T-cell (primary cell): ENCODE results near the gene CDH18. TPM values are rescaled to one million over a fixed set of nuclear protein-coding genes. Genes with fewer than 3 reads are reported as not detected.

Source experiments
- ATAC-seq, 4 experiments: fragments of 200-7000 bp in 3 of 4; fragments of 150-1000 bp in 1 of 4; cut with Tn5 transposase; replicated peaks in 1 of 4; 1 replicate in 3 of 4; 2 replicates in 1 of 4; pipeline ENCODE4 v1.10.0; 2021; ENCODE audit warnings: moderate library complexity in 3 of 4, mild to moderate bottlenecking in 2 of 4, moderate number of reproducible peaks in 1 of 4
- CTCF ChIA-PET, 2 donors: fragments of 300-600 bp; sonication (Branson Sonifier 250); formaldehyde crosslinking; loops; one replicate each; lab custom pipeline; 2022; ENCODE audit warnings: antibody characterized with exemption in 2 of 2; lab: Charles Lee
- POLR2A ChIA-PET, 2 donors: fragments of 300-600 bp; sonication (Branson Sonifier 250); formaldehyde crosslinking; loops; one replicate each; lab custom pipeline; 2022; ENCODE audit warnings: antibody characterized with exemption in 2 of 2; lab: Charles Lee
- DNase-seq, 35 experiments: peaks; one replicate each; pipeline versions ENCODE4 v3.0.0 to v3.0.0-alpha.2; 2013 to 2023
- H3K27ac ChIP-seq: one replicate; pipeline ENCODE4 v1.5.1; 2013; ENCODE audit warnings: low read length
- H3K27me3 ChIP-seq, 2 experiments: replicated peaks in 1 of 2; 1 replicate in 1 of 2; 2 replicates in 1 of 2; pipeline versions ENCODE4 v1.6.1 to v1.7.0; 2013; ENCODE audit warnings: low read length in 1 of 2, mixed read lengths in 1 of 2; ENCODE audit not compliant: control insufficient read depth in 2 of 2, insufficient read depth in 2 of 2; ENCODE audit errors: extremely low read depth in 1 of 2
- H3K36me3 ChIP-seq, 2 donors: 1 replicate in 1 of 2; 2 replicates in 1 of 2; pipeline versions ENCODE4 v1.6.1 to v1.7.0; 2013; ENCODE audit warnings: low read length in 1 of 2; ENCODE audit not compliant: control insufficient read depth in 2 of 2, insufficient read depth in 1 of 2; ENCODE audit errors: extremely low read depth in 1 of 2
- H3K4me1 ChIP-seq, 2 experiments: 1 replicate in 1 of 2; 2 replicates in 1 of 2; pipeline versions ENCODE4 v1.6.1 to v1.7.0; 2013; ENCODE audit warnings: low read length in 2 of 2, mixed read lengths in 1 of 2; ENCODE audit not compliant: insufficient read depth in 2 of 2, control insufficient read depth in 1 of 2; ENCODE audit errors: extremely low read depth in 1 of 2
- H3K4me3 ChIP-seq, 2 donors: 1 replicate in 1 of 2; 2 replicates in 1 of 2; pipeline versions ENCODE4 v1.5.1 to v1.7.0; 2013; ENCODE audit warnings: mild to moderate bottlenecking in 2 of 2, low read length in 1 of 2, moderate library complexity in 1 of 2; ENCODE audit not compliant: control insufficient read depth in 1 of 2; ENCODE audit errors: extremely low read depth in 1 of 2
- H3K9me3 ChIP-seq: 2 replicates; pipeline ENCODE4 v1.7.0; 2013
- H3K27ac Mint-ChIP-seq, 2 donors: one replicate each; pipeline ENCODE4 v1.8.0; 2020 to 2021; ENCODE audit warnings: mild to moderate bottlenecking in 2 of 2, mixed read lengths in 2 of 2
- H3K27me3 Mint-ChIP-seq, 2 donors: one replicate each; pipeline ENCODE4 v1.8.0; 2021 to 2022; ENCODE audit warnings: mixed read lengths in 2 of 2
- H3K36me3 Mint-ChIP-seq: one replicate; pipeline ENCODE4 v1.8.0; 2021; ENCODE audit warnings: mixed read lengths
- H3K4me1 Mint-ChIP-seq, 3 donors: one replicate each; pipeline ENCODE4 v1.8.0; 2020 to 2022; ENCODE audit warnings: mixed read lengths in 3 of 3, mild to moderate bottlenecking in 1 of 3
- H3K4me3 Mint-ChIP-seq, 3 donors: one replicate each; pipeline ENCODE4 v1.8.0; 2020 to 2022; ENCODE audit warnings: mild to moderate bottlenecking in 3 of 3, mixed read lengths in 3 of 3, moderate library complexity in 3 of 3
- H3K9me3 Mint-ChIP-seq, 3 donors: one replicate each; pipeline ENCODE4 v1.8.0; 2020 to 2022; ENCODE audit warnings: mixed read lengths in 3 of 3
- WGBS: methylation state at CpG from one replicate; pipeline ENCODE4 v1.1.5; 2013; ENCODE audit warnings: missing lambda C conversion rate; ENCODE audit not compliant: insufficient coverage; 5-methylcytosine and 5-hydroxymethylcytosine counted together
- total RNA-seq, 35 experiments: library from RNA in 6 of 35; stranded (reverse) in 6 of 35; fragments of 120-200 nt in 1 of 35; gene quantifications; one replicate each; pipeline versions ENCODE4 v1.2.1 to v1.2.4 and lab custom pipeline; 2013 to 2026

Gene CDH18
- total RNA-seq, 5 donors from 2014 or later (not counting 1 experiment from before 2014, with no cell fraction given) = not detected

DNA sequence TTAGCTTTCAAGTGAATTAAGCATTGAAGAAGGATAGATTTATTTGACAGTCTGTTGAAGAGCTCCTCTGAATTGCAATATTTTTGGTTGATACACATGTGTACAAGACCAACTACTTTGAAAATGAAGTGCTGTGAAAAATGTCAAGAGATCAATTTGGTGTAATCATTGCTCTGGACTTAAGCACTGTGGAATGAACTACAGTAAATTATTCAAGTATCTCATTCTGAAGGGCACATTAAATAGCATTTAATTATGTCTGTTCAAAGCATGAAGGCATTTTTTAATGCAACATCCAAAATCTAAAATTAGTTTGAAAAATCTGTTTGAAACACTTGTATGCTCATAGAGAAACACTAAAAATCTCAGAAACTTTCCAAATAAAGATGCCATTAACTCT, 107.5 kb downstream of the CDH18 start:
- Histone ChIP-seq H3K27ac (no peak overlapping the region), H3K36me3 (no peaks in the 10 kb centered on the region), H3K4me1 (no peaks in the 10 kb centered on the region), H3K27me3 (no peaks in the 10 kb centered on the region), H3K4me3 (no peak overlapping the region), H3K9me3 (no peaks in the 10 kb centered on the region)
- Mint-ChIP-seq H3K27ac (no peak overlapping the region), H3K4me3 (no peak overlapping the region), H3K9me3 (peaks cover 0 to 20% (median 16%) of the 10 kb centered on the region in 3 donors), H3K4me1 (no peaks in the 10 kb centered on the region), H3K36me3 (no peaks in the 10 kb centered on the region), H3K27me3 (no peaks in the 10 kb centered on the region)
- ChIA-PET CTCF (no interaction called here), POLR2A (no interaction called here)
- ATAC-seq = no peak
- DNase-seq = no peak

DNA sequence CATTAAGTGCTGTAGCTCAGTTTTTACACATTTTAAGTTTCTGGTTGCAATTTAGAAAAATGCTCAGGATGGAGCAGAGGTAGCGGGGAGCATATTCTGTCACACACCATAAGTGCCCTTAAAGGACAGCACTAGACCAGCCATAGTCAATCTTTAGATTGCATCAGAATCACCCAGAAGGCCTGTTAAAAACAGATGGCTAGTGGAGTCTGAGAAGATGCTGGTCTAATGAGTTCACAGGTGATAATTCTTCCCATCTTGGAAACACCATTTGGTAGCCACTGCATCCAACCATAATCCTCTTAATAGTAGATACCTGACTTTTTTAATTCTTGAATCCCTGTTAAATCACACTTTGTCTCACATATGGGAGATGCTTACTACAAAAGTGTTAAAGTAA, 113.2 kb downstream of the CDH18 start:
- Histone ChIP-seq H3K36me3 (no peaks in the 10 kb centered on the region), H3K27me3 (no peaks in the 10 kb centered on the region), H3K4me3 (no peak overlapping the region), H3K9me3 (no peaks in the 10 kb centered on the region), H3K27ac (no peak overlapping the region), H3K4me1 (no peaks in the 10 kb centered on the region)
- ATAC-seq = no peak
- WGBS = no CpG with 5 or more reads among the region's 1 CpG
- ChIA-PET CTCF (no interaction called here), POLR2A (no interaction called here)
- Mint-ChIP-seq H3K9me3 (peaks cover 6 to 22% (median 22%) of the 10 kb centered on the region in 3 donors), H3K36me3 (no peaks in the 10 kb centered on the region), H3K4me1 (no peaks in the 10 kb centered on the region), H3K4me3 (no peak overlapping the region), H3K27me3 (no peaks in the 10 kb centered on the region), H3K27ac (no peak overlapping the region)
- DNase-seq = no peak

DNA sequence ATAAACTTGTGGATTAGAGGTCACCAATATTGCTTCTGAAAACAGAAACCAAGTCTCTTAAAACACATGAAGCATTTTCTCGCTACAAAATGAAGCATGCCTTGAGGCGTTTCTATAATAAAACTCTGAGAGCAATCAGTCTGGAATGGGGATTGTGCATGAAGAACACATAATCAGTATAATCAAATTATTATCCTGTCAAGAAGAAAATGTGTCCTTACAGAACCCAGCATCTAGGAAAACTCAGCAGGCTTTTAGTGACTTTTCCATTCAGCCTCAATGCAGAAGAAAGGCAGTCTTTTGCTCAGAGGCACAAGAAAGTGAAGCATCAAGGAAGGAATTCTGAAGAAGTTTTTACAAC, 121.9 kb downstream of the CDH18 start:
- CTCF ChIA-PET = no interaction called here
- H3K4me1 Mint-ChIP-seq = no peaks in the 10 kb centered on the region
- POLR2A ChIA-PET = no interaction called here
- no peaks in the 10 kb centered on the region for H3K4me1 ChIP-seq
- H3K27me3 Mint-ChIP-seq = no peaks in the 10 kb centered on the region
- DNase-seq (no peak), ATAC-seq (no peak)
- H3K9me3 Mint-ChIP-seq = peaks cover 15 to 28% (median 23%) of the 10 kb centered on the region in 3 donors
- H3K27ac Mint-ChIP-seq = no peak overlapping the region
- H3K36me3 ChIP-seq = no peaks in the 10 kb centered on the region
- no peaks in the 10 kb centered on the region for H3K36me3 Mint-ChIP-seq
- H3K27me3 ChIP-seq = no peaks in the 10 kb centered on the region
- H3K4me3 Mint-ChIP-seq = no peak overlapping the region
- no CpG with 5 or more reads among the region's 2 CpGs for WGBS
- peaks cover 2% of the 10 kb centered on the region for H3K9me3 ChIP-seq
- no peak overlapping the region for H3K27ac ChIP-seq
- H3K4me3 ChIP-seq = no peak overlapping the region

DNA sequence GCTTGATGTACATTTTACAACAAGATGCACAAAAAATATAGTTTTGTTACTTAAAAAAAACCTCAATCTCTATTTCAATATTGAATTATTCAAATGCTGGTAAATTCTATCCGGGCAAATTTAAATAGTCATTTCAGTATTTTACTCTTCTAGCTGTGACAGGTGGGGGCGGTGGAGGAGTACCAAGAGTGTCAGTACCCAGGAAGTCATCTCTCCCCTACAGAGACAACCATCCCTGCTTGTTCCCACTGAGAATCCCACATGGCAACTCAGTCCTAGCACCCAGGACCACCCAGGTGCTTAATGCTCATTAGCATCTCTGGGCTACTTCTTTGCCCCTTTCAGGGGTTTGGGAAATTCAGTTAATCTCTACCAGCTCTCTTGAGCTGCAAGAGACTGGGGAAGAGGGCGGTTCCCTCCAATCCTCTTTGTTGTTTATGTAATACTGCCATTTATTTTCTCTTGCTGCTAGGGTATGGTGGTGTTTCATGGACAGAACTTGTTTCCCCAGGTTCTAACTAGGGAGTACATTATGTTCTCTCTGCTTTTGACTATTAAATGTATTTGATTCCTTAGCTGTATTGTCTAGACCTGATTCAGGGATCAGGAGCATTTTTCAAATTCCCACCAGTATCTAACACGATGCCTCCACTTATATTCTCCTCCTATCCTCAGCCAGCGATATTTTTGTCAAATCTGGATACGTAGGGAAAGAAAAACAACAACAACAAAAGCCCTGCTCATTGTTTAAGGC, 122.5 kb downstream of the CDH18 start:
- Mint-ChIP-seq H3K9me3 (peaks cover 15 to 28% (median 23%) of the 10 kb centered on the region in 3 donors), H3K4me3 (no peak overlapping the region), H3K36me3 (no peaks in the 10 kb centered on the region), H3K27me3 (no peaks in the 10 kb centered on the region), H3K4me1 (no peaks in the 10 kb centered on the region), H3K27ac (no peak overlapping the region)
- ChIA-PET POLR2A (no interaction called here), CTCF (no interaction called here)
- H3K4me3 ChIP-seq = no peak overlapping the region
- DNase-seq (no peak), ATAC-seq (no peak)
- no peak overlapping the region for H3K27ac ChIP-seq
- H3K27me3 ChIP-seq = no peaks in the 10 kb centered on the region
- no peaks in the 10 kb centered on the region for H3K36me3 ChIP-seq
- no peaks in the 10 kb centered on the region for H3K4me1 ChIP-seq
- 79% methylated on average over 2 of the region's 6 CpGs for WGBS
- peaks cover 2% of the 10 kb centered on the region for H3K9me3 ChIP-seq

DNA sequence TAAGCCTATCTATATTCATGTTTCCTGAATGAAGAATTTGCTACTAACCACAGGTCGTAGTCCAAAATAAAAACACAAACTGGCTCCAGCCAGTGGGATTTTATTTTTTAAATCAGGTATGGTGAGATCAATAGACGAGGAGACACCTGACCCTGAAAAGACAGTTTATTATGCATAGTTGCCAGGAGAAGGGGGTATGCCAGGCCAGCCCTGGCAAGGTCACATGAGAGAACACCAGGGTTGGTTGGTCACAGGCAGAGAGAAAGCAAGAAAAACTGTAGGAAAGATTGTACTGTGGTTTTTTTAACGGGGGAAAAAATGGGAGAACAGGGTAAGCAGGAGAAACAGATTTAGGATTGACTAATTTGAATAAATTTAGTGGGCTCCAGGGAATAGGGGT, 125.3 kb downstream of the CDH18 start:
- Mint-ChIP-seq H3K36me3 (no peaks in the 10 kb centered on the region), H3K4me1 (no peaks in the 10 kb centered on the region), H3K4me3 (no peak overlapping the region), H3K27me3 (no peaks in the 10 kb centered on the region), H3K9me3 (peaks cover 16 to 28% (median 23%) of the 10 kb centered on the region in 3 donors), H3K27ac (no peak overlapping the region)
- CTCF ChIA-PET = no interaction called here
- DNase-seq (no peak), ATAC-seq (no peak)
- no peaks in the 10 kb centered on the region for H3K4me1 ChIP-seq
- H3K27ac ChIP-seq = no peak overlapping the region
- H3K4me3 ChIP-seq = no peak overlapping the region
- POLR2A ChIA-PET = no interaction called here
- WGBS = 58% methylated on average over 2 of the region's 3 CpGs
- H3K27me3 ChIP-seq = no peaks in the 10 kb centered on the region
- H3K9me3 ChIP-seq = no peaks in the 10 kb centered on the region
- H3K36me3 ChIP-seq = no peaks in the 10 kb centered on the region

DNA sequence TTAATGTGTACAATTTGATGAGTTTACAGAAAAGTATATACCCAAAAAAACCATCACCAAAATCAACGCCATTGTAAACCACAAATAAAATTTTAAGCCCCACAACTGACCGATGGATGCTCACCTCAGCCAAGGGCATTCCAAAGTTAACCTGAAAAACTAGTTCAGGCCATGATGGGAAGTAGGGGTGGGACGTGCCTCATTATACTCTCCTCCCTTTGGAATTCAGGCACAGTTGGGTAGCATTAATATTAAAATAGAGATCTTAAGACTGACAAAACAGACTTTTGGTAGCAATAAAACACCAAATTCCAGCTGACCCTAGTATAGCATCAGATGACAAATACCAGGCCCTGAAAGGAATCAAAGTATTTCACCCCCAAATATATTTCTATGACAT, 129.0 kb downstream of the CDH18 start:
- H3K4me1 Mint-ChIP-seq = no peaks in the 10 kb centered on the region

DNA sequence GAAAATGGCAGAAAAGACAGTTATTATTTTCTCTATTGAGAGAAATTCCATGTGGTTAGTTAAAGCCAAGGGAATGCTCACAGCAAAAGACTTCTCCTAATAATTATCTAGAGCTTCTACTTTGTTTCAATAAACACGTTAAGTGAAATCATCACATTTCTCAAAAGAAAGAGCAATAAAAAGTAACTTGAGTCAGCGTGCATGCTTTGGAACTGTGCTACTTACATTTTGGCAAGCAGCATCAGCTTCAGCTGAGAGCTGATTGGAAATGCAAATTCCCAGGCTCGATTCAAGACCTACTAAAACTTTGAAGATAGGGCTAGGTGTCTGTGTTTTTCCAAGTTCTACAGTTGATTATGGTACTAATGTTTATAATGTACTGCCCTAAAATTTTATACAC, 132.1 kb downstream of the CDH18 start:
- H3K9me3 Mint-ChIP-seq = peaks cover 0 to 19% (median 7%) of the 10 kb centered on the region in 3 donors
- no peaks in the 10 kb centered on the region for H3K4me1 Mint-ChIP-seq
- POLR2A ChIA-PET = no interaction called here
- no peak overlapping the region for H3K27ac Mint-ChIP-seq
- no peak overlapping the region for H3K4me3 Mint-ChIP-seq
- CTCF ChIA-PET = no interaction called here
- DNase-seq (no peak), ATAC-seq (no peak)
- no peaks in the 10 kb centered on the region for H3K27me3 ChIP-seq
- H3K27me3 Mint-ChIP-seq = no peaks in the 10 kb centered on the region
- no peak overlapping the region for H3K27ac ChIP-seq
- 94% methylated on average over 2 of the region's 3 CpGs for WGBS
- no peak overlapping the region for H3K4me3 ChIP-seq
- H3K36me3 ChIP-seq = no peaks in the 10 kb centered on the region
- no peaks in the 10 kb centered on the region for H3K4me1 ChIP-seq
- H3K36me3 Mint-ChIP-seq = no peaks in the 10 kb centered on the region
- no peaks in the 10 kb centered on the region for H3K9me3 ChIP-seq

More for the DNA sequence above, 129.0 kb downstream of the CDH18 start:
- Histone ChIP-seq H3K9me3 (no peaks in the 10 kb centered on the region), H3K36me3 (no peaks in the 10 kb centered on the region), H3K4me3 (no peak overlapping the region), H3K4me1 (no peaks in the 10 kb centered on the region), H3K27me3 (no peaks in the 10 kb centered on the region), H3K27ac (no peak overlapping the region)
- ATAC-seq (no peak), DNase-seq (no peak)
- Mint-ChIP-seq H3K4me3 (no peak overlapping the region), H3K27me3 (no peaks in the 10 kb centered on the region), H3K36me3 (no peaks in the 10 kb centered on the region), H3K9me3 (peaks cover 6 to 17% (median 16%) of the 10 kb centered on the region in 3 donors), H3K27ac (no peak overlapping the region)
- no CpG with 5 or more reads among the region's 3 CpGs for WGBS
- POLR2A ChIA-PET = no interaction called here
- CTCF ChIA-PET = no interaction called here
